K562 (cell line): ENCODE data around the gene MZB1. TPM values are rescaled to one million over a fixed set of nuclear protein-coding genes. Genes with fewer than 3 reads are reported as not detected.

Experiments
- GATA2 ChIP-seq: sonication (generic); formaldehyde crosslinking; IDR thresholded peaks from 2 replicates; pipeline ENCODE4 v1.4.0; 2020; ENCODE audit warnings: mild to moderate bottlenecking, missing genetic modification reagents
- KLF16 ChIP-seq: IDR thresholded peaks from 2 replicates; pipeline ENCODE4 v1.6.1; 2016; ENCODE audit warnings: antibody characterized with exemption
- MITF ChIP-seq: IDR thresholded peaks from 2 replicates; pipeline ENCODE4 v1.6.1; 2014; ENCODE audit warnings: antibody characterized with exemption
- SMARCB1 ChIP-seq: IDR thresholded peaks from 2 replicates; pipeline ENCODE4 v1.6.1; 2011; ENCODE audit warnings: improper control_type of control experiment, low read depth; ENCODE audit not compliant: insufficient read length
- SREBF1 ChIP-seq: fragments of 150-350 bp; IDR thresholded peaks from 2 replicates; pipeline ENCODE4 v1.6.1; 2014; ENCODE audit warnings: antibody characterized with exemption, low read depth, low read length, borderline replicate concordance
- YY1 ChIP-seq, 3 experiments: IDR thresholded peaks; 2 replicates each; pipeline ENCODE4 v1.6.1; 2011; ENCODE audit warnings: low read length in 2 of 3, mild to moderate bottlenecking in 2 of 3, moderate library complexity in 2 of 3, borderline replicate concordance in 1 of 3, control low read depth in 1 of 3, low read depth in 1 of 3; ENCODE audit not compliant: insufficient read depth in 3 of 3, insufficient replicate concordance in 2 of 3, control insufficient read depth in 1 of 3, insufficient read length in 1 of 3; ENCODE audit errors: extremely low read depth in 1 of 3
- ZNF143 ChIP-seq: sonication (generic); formaldehyde crosslinking; IDR thresholded peaks from 2 replicates; pipeline ENCODE4 v1.9.0; 2022; ENCODE audit warnings: mild to moderate bottlenecking, missing genetic modification reagents
- ZNF696 ChIP-seq: fragments of 250-450 bp; sonication (Bioruptor Pico); conservative IDR thresholded peaks from 2 replicates; pipeline ENCODE4 v1.4.0; 2020; ENCODE audit warnings: mild to moderate bottlenecking, moderate library complexity
- polyA plus RNA-seq, 8 experiments: library from polyadenylated mRNA; depleted of rRNA in 4 of 8; stranded (reverse) in 5 of 8; unstranded in 3 of 8; fragments of >200 nt; fragmentation: Nextera tagmentation in 2 of 8; fragmentation: Illumina TruSeq in 1 of 8; extraction: Ambion mirVana in 2 of 8; extraction: Trizol in 1 of 8; gene quantifications; 2 replicates each; pipeline versions ENCODE4 v1.2.1 to v1.2.3, GENCODE V29; 2011 to 2014; ENCODE audit warnings: inconsistent platforms in 1 of 8, missing spikeins in 1 of 8
- total RNA-seq, 7 experiments: library from RNA; depleted of rRNA in 6 of 7; stranded (reverse); fragments of >200 nt in 6 of 7; fragmentation: Illumina TruSeq in 2 of 7; extraction: Trizol in 2 of 7; gene quantifications; 2 replicates each; pipeline versions ENCODE4 v1.2.1 to v1.2.3, GENCODE V29; 2011 to 2021; ENCODE audit warnings: low replicate concordance in 1 of 7
- TF ChIP-seq, protein P1 (sequence below): fragments of 200-800 bp; sonication (Bioruptor generic); IDR thresholded peaks from 2 replicates; pipeline ENCODE4 v1.6.1; 2016; ENCODE audit warnings: missing genetic modification characterization, missing compliant biosample characterization
- TF ChIP-seq, protein P2 (sequence below): sonication (generic); IDR thresholded peaks from 2 replicates; pipeline ENCODE4 v1.6.1; 2016
- TF ChIP-seq, protein P3 (sequence below): fragments of 450-650 bp; formaldehyde crosslinking; IDR thresholded peaks from 2 replicates; pipeline ENCODE4 v1.4.0; 2020; ENCODE audit warnings: mild to moderate bottlenecking
- TF ChIP-seq, protein P4 (sequence below): sonication (generic); formaldehyde crosslinking; IDR thresholded peaks from 2 replicates; pipeline ENCODE4 v1.8.1; 2022; ENCODE audit warnings: missing genetic modification reagents

The MZB1 gene
- total and polyA plus RNA-seq, 9 of the 15 experiments (the other 6 are each of a cell fraction or from before 2014, with no cell fraction given): 0.13 to 0.31 TPM; not detected in 7

DNA sequence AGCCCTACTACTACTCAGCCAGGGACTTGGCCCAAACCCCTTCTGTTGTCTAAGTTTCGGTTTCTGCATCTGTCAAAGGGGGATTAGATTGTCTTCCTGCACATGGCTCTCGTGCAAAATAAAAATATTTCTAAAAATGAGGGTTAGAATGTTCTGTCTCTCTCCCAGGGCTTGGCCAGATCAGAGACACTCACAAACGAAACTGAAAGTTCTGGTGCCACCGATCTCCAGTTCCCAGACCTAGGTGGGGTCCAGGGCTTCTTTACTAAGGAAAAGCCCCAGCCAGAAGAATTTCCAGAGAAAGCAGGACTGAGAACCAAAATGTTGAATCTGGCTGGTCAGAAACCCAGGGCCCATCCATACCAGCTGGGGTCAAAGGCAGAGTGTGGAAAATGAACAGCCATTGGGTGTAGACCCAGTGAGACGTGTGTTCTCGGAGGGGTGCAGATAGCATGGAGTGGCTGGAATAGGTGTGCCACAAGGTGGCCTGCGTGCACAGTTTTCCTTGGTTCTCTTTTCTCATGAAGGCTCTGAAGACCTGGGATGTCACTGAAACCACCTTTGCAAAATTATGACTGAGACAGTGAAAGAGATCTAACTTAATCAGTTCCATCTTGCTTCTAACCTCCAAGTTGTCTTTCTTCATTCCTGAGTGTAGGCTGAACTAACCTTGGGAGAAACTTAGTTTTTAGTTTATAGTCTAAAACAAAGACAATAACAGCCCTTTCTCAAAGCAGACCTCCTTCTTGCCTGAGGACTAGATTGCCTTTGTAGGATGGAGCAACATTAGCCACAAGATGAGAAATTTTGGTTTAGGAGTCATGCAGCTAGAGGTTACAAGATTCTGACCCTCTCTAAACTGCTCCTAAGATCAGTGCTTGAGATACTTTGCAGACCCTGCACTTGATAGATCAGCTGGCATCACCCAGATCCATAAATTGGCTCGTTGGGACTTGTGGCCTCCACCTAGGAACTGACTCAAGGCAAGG, 4.4 kb downstream of the MZB1 start (continued):
- TF ChIP-seq, protein P1, sequence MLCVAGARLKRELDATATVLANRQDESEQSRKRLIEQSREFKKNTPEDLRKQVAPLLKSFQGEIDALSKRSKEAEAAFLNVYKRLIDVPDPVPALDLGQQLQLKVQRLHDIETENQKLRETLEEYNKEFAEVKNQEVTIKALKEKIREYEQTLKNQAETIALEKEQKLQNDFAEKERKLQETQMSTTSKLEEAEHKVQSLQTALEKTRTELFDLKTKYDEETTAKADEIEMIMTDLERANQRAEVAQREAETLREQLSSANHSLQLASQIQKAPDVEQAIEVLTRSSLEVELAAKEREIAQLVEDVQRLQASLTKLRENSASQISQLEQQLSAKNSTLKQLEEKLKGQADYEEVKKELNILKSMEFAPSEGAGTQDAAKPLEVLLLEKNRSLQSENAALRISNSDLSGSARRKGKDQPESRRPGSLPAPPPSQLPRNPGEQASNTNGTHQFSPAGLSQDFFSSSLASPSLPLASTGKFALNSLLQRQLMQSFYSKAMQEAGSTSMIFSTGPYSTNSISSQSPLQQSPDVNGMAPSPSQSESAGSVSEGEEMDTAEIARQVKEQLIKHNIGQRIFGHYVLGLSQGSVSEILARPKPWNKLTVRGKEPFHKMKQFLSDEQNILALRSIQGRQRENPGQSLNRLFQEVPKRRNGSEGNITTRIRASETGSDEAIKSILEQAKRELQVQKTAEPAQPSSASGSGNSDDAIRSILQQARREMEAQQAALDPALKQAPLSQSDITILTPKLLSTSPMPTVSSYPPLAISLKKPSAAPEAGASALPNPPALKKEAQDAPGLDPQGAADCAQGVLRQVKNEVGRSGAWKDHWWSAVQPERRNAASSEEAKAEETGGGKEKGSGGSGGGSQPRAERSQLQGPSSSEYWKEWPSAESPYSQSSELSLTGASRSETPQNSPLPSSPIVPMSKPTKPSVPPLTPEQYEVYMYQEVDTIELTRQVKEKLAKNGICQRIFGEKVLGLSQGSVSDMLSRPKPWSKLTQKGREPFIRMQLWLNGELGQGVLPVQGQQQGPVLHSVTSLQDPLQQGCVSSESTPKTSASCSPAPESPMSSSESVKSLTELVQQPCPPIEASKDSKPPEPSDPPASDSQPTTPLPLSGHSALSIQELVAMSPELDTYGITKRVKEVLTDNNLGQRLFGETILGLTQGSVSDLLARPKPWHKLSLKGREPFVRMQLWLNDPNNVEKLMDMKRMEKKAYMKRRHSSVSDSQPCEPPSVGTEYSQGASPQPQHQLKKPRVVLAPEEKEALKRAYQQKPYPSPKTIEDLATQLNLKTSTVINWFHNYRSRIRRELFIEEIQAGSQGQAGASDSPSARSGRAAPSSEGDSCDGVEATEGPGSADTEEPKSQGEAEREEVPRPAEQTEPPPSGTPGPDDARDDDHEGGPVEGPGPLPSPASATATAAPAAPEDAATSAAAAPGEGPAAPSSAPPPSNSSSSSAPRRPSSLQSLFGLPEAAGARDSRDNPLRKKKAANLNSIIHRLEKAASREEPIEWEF (CRISPR knock-in tag): no peak
- TF ChIP-seq, protein P2, sequence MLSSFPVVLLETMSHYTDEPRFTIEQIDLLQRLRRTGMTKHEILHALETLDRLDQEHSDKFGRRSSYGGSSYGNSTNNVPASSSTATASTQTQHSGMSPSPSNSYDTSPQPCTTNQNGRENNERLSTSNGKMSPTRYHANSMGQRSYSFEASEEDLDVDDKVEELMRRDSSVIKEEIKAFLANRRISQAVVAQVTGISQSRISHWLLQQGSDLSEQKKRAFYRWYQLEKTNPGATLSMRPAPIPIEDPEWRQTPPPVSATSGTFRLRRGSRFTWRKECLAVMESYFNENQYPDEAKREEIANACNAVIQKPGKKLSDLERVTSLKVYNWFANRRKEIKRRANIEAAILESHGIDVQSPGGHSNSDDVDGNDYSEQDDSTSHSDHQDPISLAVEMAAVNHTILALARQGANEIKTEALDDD: no peak
- TF ChIP-seq KLF16: no peak
- TF ChIP-seq, protein P3, sequence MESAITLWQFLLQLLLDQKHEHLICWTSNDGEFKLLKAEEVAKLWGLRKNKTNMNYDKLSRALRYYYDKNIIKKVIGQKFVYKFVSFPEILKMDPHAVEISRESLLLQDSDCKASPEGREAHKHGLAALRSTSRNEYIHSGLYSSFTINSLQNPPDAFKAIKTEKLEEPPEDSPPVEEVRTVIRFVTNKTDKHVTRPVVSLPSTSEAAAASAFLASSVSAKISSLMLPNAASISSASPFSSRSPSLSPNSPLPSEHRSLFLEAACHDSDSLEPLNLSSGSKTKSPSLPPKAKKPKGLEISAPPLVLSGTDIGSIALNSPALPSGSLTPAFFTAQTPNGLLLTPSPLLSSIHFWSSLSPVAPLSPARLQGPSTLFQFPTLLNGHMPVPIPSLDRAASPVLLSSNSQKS (CRISPR knock-in tag): no peak
- TF ChIP-seq, protein P4, sequence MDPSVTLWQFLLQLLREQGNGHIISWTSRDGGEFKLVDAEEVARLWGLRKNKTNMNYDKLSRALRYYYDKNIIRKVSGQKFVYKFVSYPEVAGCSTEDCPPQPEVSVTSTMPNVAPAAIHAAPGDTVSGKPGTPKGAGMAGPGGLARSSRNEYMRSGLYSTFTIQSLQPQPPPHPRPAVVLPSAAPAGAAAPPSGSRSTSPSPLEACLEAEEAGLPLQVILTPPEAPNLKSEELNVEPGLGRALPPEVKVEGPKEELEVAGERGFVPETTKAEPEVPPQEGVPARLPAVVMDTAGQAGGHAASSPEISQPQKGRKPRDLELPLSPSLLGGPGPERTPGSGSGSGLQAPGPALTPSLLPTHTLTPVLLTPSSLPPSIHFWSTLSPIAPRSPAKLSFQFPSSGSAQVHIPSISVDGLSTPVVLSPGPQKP (CRISPR knock-in tag): no peak
- no peak for TF ChIP-seq SMARCB1
- no peak for TF ChIP-seq YY1 (IDR thresholded peaks at IDR 0.05; ENCODE audit: borderline replicate concordance in 1 of 3, control insufficient read depth in 1 of 3, extremely low read depth in 1 of 3, insufficient read depth in 3 of 3, insufficient read length in 1 of 3, insufficient replicate concordance in 2 of 3, low read depth in 1 of 3, low read length in 2 of 3)
- TF ChIP-seq GATA2 (CRISPR knock-in tag): no peak
- TF ChIP-seq ZNF143: no peak
- no peak for TF ChIP-seq SREBF1
- no peak for TF ChIP-seq MITF
- no peak for TF ChIP-seq ZNF696
